Mesendoderm (in vitro differentiated cells): ENCODE results near the gene PEPD.

Experiments used
- DNase-seq: peaks from one replicate; pipeline ENCODE4 v3.0.0; 2013
- H2AK5ac ChIP-seq: 2 replicates; pipeline ENCODE4 v1.6.1; 2013; ENCODE audit warnings: low read length, inconsistent platforms
- H2BK120ac ChIP-seq: 2 replicates; pipeline ENCODE4 v1.6.1; 2013; ENCODE audit warnings: low read depth, mild to moderate bottlenecking, low read length, moderate library complexity, mixed read lengths
- H2BK15ac ChIP-seq: replicated peaks from 2 replicates; pipeline ENCODE4 v1.6.1; 2013; ENCODE audit warnings: low read depth, mild to moderate bottlenecking, moderate library complexity
- H2BK5ac ChIP-seq: 2 replicates; pipeline ENCODE4 v1.6.1; 2013; ENCODE audit warnings: low read length, inconsistent platforms
- H3K18ac ChIP-seq: 2 replicates; pipeline ENCODE4 v1.6.1; 2013; ENCODE audit warnings: mild to moderate bottlenecking, low read length, mixed read lengths
- H3K23ac ChIP-seq: one replicate; pipeline ENCODE4 v1.6.1; 2013; ENCODE audit warnings: low read length
- H3K27ac ChIP-seq: 2 replicates; pipeline ENCODE4 v1.5.1; 2013; ENCODE audit warnings: low read depth, mild to moderate bottlenecking, inconsistent platforms, low read length, moderate library complexity
- H3K27me3 ChIP-seq: 2 replicates; pipeline ENCODE4 v1.6.1; 2013; ENCODE audit warnings: low read length, control low read depth, mild to moderate bottlenecking, inconsistent platforms; ENCODE audit not compliant: insufficient read depth, poor library complexity
- H3K36me3 ChIP-seq: 2 replicates; pipeline ENCODE4 v1.6.1; 2013; ENCODE audit warnings: low read length, inconsistent platforms; ENCODE audit not compliant: control insufficient read depth, insufficient read depth
- H3K4ac ChIP-seq: one replicate; pipeline ENCODE4 v1.6.1; 2013; ENCODE audit warnings: low read depth, mild to moderate bottlenecking, low read length, moderate library complexity
- H3K4me1 ChIP-seq: 2 replicates; pipeline ENCODE4 v1.6.1; 2013; ENCODE audit warnings: low read depth, low read length, inconsistent platforms; ENCODE audit not compliant: control insufficient read depth
- H3K4me2 ChIP-seq: 2 replicates; pipeline ENCODE4 v1.6.1; 2013; ENCODE audit warnings: low read length
- H3K4me3 ChIP-seq: 2 replicates; pipeline ENCODE4 v1.5.1; 2013; ENCODE audit warnings: mild to moderate bottlenecking, low read length
- H3K56ac ChIP-seq: one replicate; pipeline ENCODE4 v1.6.1; 2013; ENCODE audit warnings: low read length
- H3K79me1 ChIP-seq: 2 replicates; pipeline ENCODE4 v1.6.1; 2013; ENCODE audit warnings: low read length, inconsistent platforms
- H3K79me2 ChIP-seq: 2 replicates; pipeline ENCODE4 v1.6.1; 2013; ENCODE audit warnings: mild to moderate bottlenecking, low read length; ENCODE audit not compliant: control insufficient read depth, insufficient read depth
- H3K9ac ChIP-seq: 2 replicates; pipeline ENCODE4 v1.6.1; 2013; ENCODE audit warnings: low read length, inconsistent platforms
- H4K5ac ChIP-seq: one replicate; pipeline ENCODE4 v1.6.1; 2013; ENCODE audit warnings: low read length
- H4K8ac ChIP-seq: one replicate; pipeline ENCODE4 v1.6.1; 2013; ENCODE audit warnings: low read depth, mild to moderate bottlenecking, control low read depth, low read length, moderate library complexity
- WGBS: extraction: QIAGEN DNeasy Blood & Tissue Kit; methylation state at CpG from one replicate; pipeline ENCODE4 v1.1.7; 2013; ENCODE audit warnings: low lambda C conversion rate, missing lambda C conversion rate; ENCODE audit not compliant: insufficient coverage; ENCODE audit errors: extremely low coverage; 5-methylcytosine and 5-hydroxymethylcytosine counted together

The PEPD gene

DNA sequence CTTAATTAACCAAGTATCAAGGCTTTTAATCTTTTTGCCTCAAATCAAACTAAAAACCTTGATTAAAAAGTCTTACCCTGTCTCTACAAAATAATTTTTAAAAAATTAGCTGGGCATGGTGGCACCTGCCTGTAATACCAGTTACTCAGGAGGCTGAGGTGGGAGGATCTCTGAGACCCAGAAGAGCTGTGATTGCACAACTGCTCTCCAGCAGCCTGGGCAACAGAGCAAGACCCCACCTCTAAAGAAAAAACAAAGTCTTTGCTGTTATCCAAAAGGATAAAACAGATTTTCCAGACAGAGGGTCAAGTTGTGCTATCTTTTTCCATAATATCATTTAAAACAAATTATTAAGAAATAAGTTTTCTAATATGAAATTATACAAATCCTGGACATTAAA is 174.9 kb downstream of the PEPD start:
- Histone ChIP-seq H3K4me1 (no peaks in the 10 kb centered on the region), H3K27me3 (no peaks in the 10 kb centered on the region), H3K23ac (no peak overlapping the region), H2BK15ac (no peak overlapping the region), H4K8ac (no peak overlapping the region), H3K4me3 (no peak overlapping the region), H3K36me3 (no peaks in the 10 kb centered on the region), H3K18ac (no peak overlapping the region), H4K5ac (no peak overlapping the region), H2BK5ac (no peak overlapping the region), H3K9ac (no peak overlapping the region), H3K4ac (no peak overlapping the region), H3K4me2 (no peak overlapping the region), H3K79me1 (no peaks in the 10 kb centered on the region), H3K27ac (no peak overlapping the region), H3K56ac (no peak overlapping the region), H3K79me2 (no peaks in the 10 kb centered on the region), H2AK5ac (no peak overlapping the region), H2BK120ac (no peak overlapping the region)
- no peak for DNase-seq

DNA sequence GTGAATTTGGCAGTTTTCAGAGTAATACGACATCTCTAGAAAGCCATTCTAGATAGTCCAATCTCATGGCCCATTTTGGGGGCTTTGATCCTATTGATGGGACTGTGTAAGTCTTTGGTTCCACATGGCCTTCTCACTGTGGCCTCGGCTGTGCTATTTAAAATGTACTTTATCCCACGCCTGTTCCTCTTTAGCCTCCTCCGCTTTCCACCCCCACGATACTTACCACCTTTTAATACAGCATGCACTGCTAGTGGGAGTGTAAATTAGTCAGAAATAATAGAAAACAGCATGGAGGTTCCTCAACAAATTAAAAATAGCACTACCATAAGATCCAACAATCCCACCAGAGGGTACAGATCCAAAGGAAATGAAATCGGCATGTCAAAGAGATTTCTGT is 176.4 kb downstream of the PEPD start:
- no peak for DNase-seq
- Histone ChIP-seq H4K8ac (no peak overlapping the region), H3K56ac (no peak overlapping the region), H3K79me2 (no peaks in the 10 kb centered on the region), H2AK5ac (no peak overlapping the region), H3K23ac (no peak overlapping the region), H3K18ac (no peak overlapping the region), H3K79me1 (no peaks in the 10 kb centered on the region), H2BK120ac (no peak overlapping the region), H3K36me3 (no peaks in the 10 kb centered on the region), H3K4me2 (no peak overlapping the region), H4K5ac (no peak overlapping the region), H3K27me3 (no peaks in the 10 kb centered on the region), H2BK15ac (no peak overlapping the region), H2BK5ac (no peak overlapping the region), H3K4me3 (no peak overlapping the region), H3K4ac (no peak overlapping the region), H3K9ac (no peak overlapping the region), H3K4me1 (no peaks in the 10 kb centered on the region), H3K27ac (no peak overlapping the region)
- no CpG with 5 or more reads among the region's 6 CpGs for WGBS

GRCh38 chr19:33344573-33344925 is 177.0 kb downstream of the PEPD start:
- no peak overlapping the region for H2BK120ac ChIP-seq
- no CpG with 5 or more reads among the region's 4 CpGs for WGBS
- no peak overlapping the region for H3K4me3 ChIP-seq
- H4K5ac ChIP-seq: no peak overlapping the region
- no peak overlapping the region for H3K27ac ChIP-seq
- H3K18ac ChIP-seq: no peak overlapping the region
- DNase-seq: no peak
- H3K27me3 ChIP-seq: no peaks in the 10 kb centered on the region
- no peak overlapping the region for H4K8ac ChIP-seq
- no peaks in the 10 kb centered on the region for H3K79me2 ChIP-seq
- no peak overlapping the region for H3K9ac ChIP-seq
- H2BK15ac ChIP-seq: no peak overlapping the region
- no peaks in the 10 kb centered on the region for H3K79me1 ChIP-seq
- no peaks in the 10 kb centered on the region for H3K4me1 ChIP-seq
- H3K23ac ChIP-seq: no peak overlapping the region
- H2BK5ac ChIP-seq: no peak overlapping the region
- H2AK5ac ChIP-seq: no peak overlapping the region
- H3K4ac ChIP-seq: no peak overlapping the region
- no peaks in the 10 kb centered on the region for H3K36me3 ChIP-seq
- no peak overlapping the region for H3K56ac ChIP-seq
- H3K4me2 ChIP-seq: no peak overlapping the region

DNA sequence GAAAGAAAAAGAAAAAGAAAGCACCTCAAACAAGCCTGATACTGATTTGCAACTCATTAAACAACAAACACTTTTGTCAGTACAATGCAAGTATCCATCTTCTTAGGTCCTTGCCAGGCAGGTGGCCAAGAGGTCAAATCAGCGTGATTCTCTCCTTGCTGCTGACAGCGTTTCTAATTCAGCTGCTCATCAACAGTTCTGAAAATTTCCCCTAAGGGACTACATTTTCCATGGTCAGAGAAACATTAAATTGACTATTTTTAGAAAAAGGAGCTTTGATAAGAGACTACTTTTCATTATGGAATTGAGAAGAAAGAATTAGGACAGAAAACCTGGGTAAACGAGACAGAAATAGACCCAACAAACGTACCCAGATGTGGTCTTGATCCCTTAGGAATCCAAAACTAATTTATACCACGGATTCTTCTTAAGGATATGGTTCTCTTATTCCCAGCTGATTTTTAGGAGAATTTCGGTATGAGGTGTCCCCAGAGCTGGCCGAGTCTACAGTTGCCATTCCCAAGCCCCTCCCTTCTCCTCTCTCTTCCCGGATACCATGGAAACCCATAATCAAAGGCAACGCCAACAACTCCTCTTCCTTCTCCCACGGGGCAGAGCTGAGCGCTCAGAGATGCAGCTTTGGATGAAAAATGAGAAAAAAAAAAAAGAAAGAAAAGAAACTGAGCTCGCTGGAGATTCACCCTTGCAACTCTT is 177.6 kb downstream of the PEPD start:
- Histone ChIP-seq H3K27ac (no peak overlapping the region), H3K18ac (no peak overlapping the region), H2AK5ac (no peak overlapping the region), H3K4ac (no peak overlapping the region), H3K4me3 (no peak overlapping the region), H3K79me2 (no peaks in the 10 kb centered on the region), H2BK15ac (no peak overlapping the region), H2BK120ac (no peak overlapping the region), H3K27me3 (no peaks in the 10 kb centered on the region), H3K4me1 (no peaks in the 10 kb centered on the region), H4K5ac (no peak overlapping the region), H3K79me1 (no peaks in the 10 kb centered on the region), H2BK5ac (no peak overlapping the region), H3K56ac (no peak overlapping the region), H3K9ac (no peak overlapping the region), H4K8ac (no peak overlapping the region), H3K4me2 (no peak overlapping the region), H3K23ac (no peak overlapping the region), H3K36me3 (no peaks in the 10 kb centered on the region)
- peak; percentile 57 for DNase-seq
- no CpG with 5 or more reads among the region's 12 CpGs for WGBS

DNA sequence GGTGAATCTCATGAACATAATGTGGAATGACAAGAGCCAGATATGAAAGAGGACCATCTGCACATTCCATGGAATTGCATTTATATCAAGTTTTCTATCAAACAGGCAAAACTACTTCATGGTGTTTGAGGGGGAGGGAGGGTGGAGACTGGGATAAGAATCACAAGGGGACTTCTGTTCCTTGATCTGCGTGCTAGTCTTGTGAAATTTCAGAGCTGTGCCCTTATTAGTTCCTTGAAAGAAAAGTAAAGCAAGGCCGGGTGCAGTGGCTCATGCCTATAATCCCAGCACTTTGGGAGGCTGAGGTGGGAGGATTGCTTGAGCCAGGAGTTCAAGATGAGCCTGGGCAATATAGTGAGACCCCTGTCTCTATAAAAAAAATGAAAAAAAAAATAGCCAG is 178.3 kb downstream of the PEPD start:
- no peaks in the 10 kb centered on the region for H3K79me2 ChIP-seq
- H3K36me3 ChIP-seq: no peaks in the 10 kb centered on the region
- no peak overlapping the region for H2BK5ac ChIP-seq
- H3K56ac ChIP-seq: no peak overlapping the region
- H3K18ac ChIP-seq: no peak overlapping the region
- no CpG with 5 or more reads among the region's 2 CpGs for WGBS
- no peak overlapping the region for H2BK15ac ChIP-seq
- H3K27me3 ChIP-seq: no peaks in the 10 kb centered on the region
- H2AK5ac ChIP-seq: no peak overlapping the region
- H3K27ac ChIP-seq: no peak overlapping the region
- no peak overlapping the region for H3K4me3 ChIP-seq
- H3K23ac ChIP-seq: no peak overlapping the region
- DNase-seq: no peak
- H3K4me2 ChIP-seq: no peak overlapping the region
- no peaks in the 10 kb centered on the region for H3K79me1 ChIP-seq
- no peaks in the 10 kb centered on the region for H3K4me1 ChIP-seq
- H4K5ac ChIP-seq: no peak overlapping the region
- no peak overlapping the region for H4K8ac ChIP-seq
- no peak overlapping the region for H3K4ac ChIP-seq
- H3K9ac ChIP-seq: no peak overlapping the region
- H2BK120ac ChIP-seq: no peak overlapping the region

- H2BK15ac ChIP-seq: no peak overlapping the region
- no peak overlapping the region for H3K4ac ChIP-seq
- WGBS: no CpG with 5 or more reads among the region's 2 CpGs
- no peak overlapping the region for H3K18ac ChIP-seq
- H2AK5ac ChIP-seq: no peak overlapping the region
- no peaks in the 10 kb centered on the region for H3K79me2 ChIP-seq
- no peaks in the 10 kb centered on the region for H3K79me1 ChIP-seq
- no peak overlapping the region for H3K4me3 ChIP-seq
- no peaks in the 10 kb centered on the region for H3K4me1 ChIP-seq
- H3K27me3 ChIP-seq: no peaks in the 10 kb centered on the region
- no peak overlapping the region for H2BK5ac ChIP-seq
- no peak overlapping the region for H3K9ac ChIP-seq
- H3K27ac ChIP-seq: no peak overlapping the region
- H4K8ac ChIP-seq: no peak overlapping the region
- no peak overlapping the region for H2BK120ac ChIP-seq
- H3K23ac ChIP-seq: no peak overlapping the region
- H3K36me3 ChIP-seq: no peaks in the 10 kb centered on the region
- no peak overlapping the region for H3K56ac ChIP-seq
- H3K4me2 ChIP-seq: no peak overlapping the region
- H4K5ac ChIP-seq: no peak overlapping the region
- DNase-seq: no peak
Observed at GRCh38 chr19:33340991-33341390, 180.6 kb downstream of the PEPD start.
